Glomerular endothelial cell (primary cell): Measurements from ENCODE around the gene THBS2. TPM values are rescaled to one million over a fixed set of nuclear protein-coding genes. Genes with fewer than 3 reads are reported as not detected.
"Not testable (repeated sequence)": the region's sequence is repeated elsewhere in the genome, so short reads cannot be mapped to it uniquely, and the experiment has no call there.

Source experiments
- DNase-seq: peaks from one replicate; pipeline ENCODE4 v3.0.0-alpha.2; 2011; ENCODE audit warnings: low read depth, low spot score; ENCODE audit errors: extremely low read depth
- total RNA-seq: library from RNA; depleted of rRNA; stranded (reverse); fragments of >200 nt; gene quantifications from 2 replicates; pipeline ENCODE4 v1.2.3, GENCODE V29; 2015

The THBS2 gene
- total RNA-seq, 1 donor from 2014 or later, result 11.1 TPM

- DNase-seq, result no peak
Observed at GRCh38 chr6:169273511-169273910, 19.9 kb upstream of the THBS2 start.

- DNase-seq, result no peak
Observed at GRCh38 chr6:169271877-169272216, 18.2 kb upstream of the THBS2 start.

GRCh38 chr6:169271158-169271876 lies 17.7 kb upstream of the THBS2 start:
- no peak for DNase-seq

- not testable (repeated sequence) for DNase-seq
Observed at GRCh38 chr6:169270077-169270380, 16.4 kb upstream of the THBS2 start.

- DNase-seq, result no peak
Observed at GRCh38 chr6:169269180-169270076, 15.8 kb upstream of the THBS2 start.

- no peak for DNase-seq
Observed at GRCh38 chr6:169268276-169268675, 14.6 kb upstream of the THBS2 start.

GRCh38 chr6:169266746-169267591 lies 13.3 kb upstream of the THBS2 start:
- no peak for DNase-seq

GRCh38 chr6:169266261-169266660 lies 12.6 kb upstream of the THBS2 start:
- no peak for DNase-seq

GRCh38 chr6:169265486-169266131 lies 12.0 kb upstream of the THBS2 start:
- DNase-seq, result no peak

GRCh38 chr6:169263836-169264608 lies 10.4 kb upstream of the THBS2 start:
- DNase-seq, result no peak

GRCh38 chr6:169263374-169263773 lies 9.7 kb upstream of the THBS2 start:
- no peak for DNase-seq

- not testable (repeated sequence) for DNase-seq
Observed at GRCh38 chr6:169262602-169263001, 9.0 kb upstream of the THBS2 start.

GRCh38 chr6:169256518-169256917 lies 2.9 kb upstream of the THBS2 start:
- DNase-seq, result no peak

GRCh38 chr6:169256061-169256460 lies 2.4 kb upstream of the THBS2 start:
- no peak for DNase-seq

GRCh38 chr6:169255643-169256042 lies 2.0 kb upstream of the THBS2 start:
- DNase-seq, result no peak

- no peak for DNase-seq
Observed at GRCh38 chr6:169254456-169255316, 1.0 kb upstream of the THBS2 start.

- no peak for DNase-seq
Observed at GRCh38 chr6:169252505-169253189, 999 bp downstream of the THBS2 start.

- DNase-seq, result no peak
Observed at GRCh38 chr6:169251822-169252504, 1.7 kb downstream of the THBS2 start.
